ENCODE measurements around the gene PTGDR2. TPM values are rescaled to one million over a fixed set of nuclear protein-coding genes. Genes with fewer than 3 reads are reported as not detected.

Gene PTGDR2
- total RNA-seq, 1 donor from 2014 or later: not detected

DNA sequence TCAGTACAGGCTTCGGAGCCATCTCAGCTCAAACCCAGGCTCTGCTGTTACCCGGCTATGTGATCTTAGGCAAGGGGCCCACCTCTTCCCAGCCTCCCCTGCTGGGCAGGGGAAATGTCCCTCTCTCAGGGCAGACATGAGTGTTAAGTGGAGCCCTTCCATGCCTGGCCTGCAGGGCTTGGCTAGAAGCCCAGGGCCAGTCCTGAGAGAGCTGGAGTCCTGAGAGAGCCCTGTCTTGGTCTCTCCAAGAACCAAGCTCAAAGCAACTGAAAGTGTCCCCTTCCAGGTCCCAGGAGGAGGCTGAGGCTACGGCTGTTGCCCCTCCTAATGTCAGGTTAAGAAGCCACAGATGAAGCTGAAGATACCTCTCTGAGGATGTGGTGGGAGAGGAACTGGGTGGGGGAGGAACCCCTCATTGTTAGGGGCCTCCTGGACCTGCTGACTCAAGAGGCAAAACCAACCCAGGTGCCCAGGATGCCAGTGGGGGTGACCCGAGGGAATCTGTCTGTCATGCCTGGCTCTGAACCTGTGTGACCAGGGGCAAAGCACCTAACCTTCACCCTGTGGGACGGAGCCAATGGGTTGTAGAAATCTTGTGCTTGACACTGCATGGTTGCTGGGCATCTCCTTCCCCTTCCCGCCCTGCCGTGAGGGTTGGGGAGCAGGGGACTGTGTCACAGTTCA lies 15.8 kb upstream of the PTGDR2 start:
- Mint-ChIP-seq H3K4me1 (ENCODE audit: low read depth, unreplicated experiment) (peaks cover 8% of the 10 kb centered on the region), H3K4me3 (ENCODE audit: unreplicated experiment) (no peak overlapping the region), H3K27ac (ENCODE audit: unreplicated experiment) (peak overlapping the region; percentile 41), H3K27me3 (ENCODE audit: low read depth, unreplicated experiment) (peaks cover 6% of the 10 kb centered on the region), H3K36me3 (ENCODE audit: low read depth, unreplicated experiment) (no peaks in the 10 kb centered on the region), H3K9me3 (ENCODE audit: unreplicated experiment) (no peaks in the 10 kb centered on the region)
- FAIRE-seq (no peak), DNase-seq (ENCODE audit: low read depth) (no peak)
- Histone ChIP-seq H3K27ac (ENCODE audit: low read depth, low read length) (no peak overlapping the region), H3K4me3 (ENCODE audit: insufficient read depth, low read depth, low read length) (no peak overlapping the region), H3K36me3 (ENCODE audit: insufficient read depth, low read length) (no peaks in the 10 kb centered on the region), H3K79me2 (ENCODE audit: insufficient read depth, low read length) (no peaks in the 10 kb centered on the region), H3K4me1 (ENCODE audit: insufficient read depth, low read length) (peaks cover 18% of the 10 kb centered on the region), H2AFZ (ENCODE audit: low read depth, low read length) (no peak overlapping the region), H4K20me1 (ENCODE audit: insufficient read depth, low read length) (no peaks in the 10 kb centered on the region), H3K27me3 (ENCODE audit: insufficient read depth, low read length) (peaks cover 3% of the 10 kb centered on the region), H3K4me2 (ENCODE audit: low read length) (no peak overlapping the region), H3K9ac (ENCODE audit: low read length) (no peak overlapping the region), H3K9me3 (ENCODE audit: insufficient read depth, low read depth, low read length) (no peaks in the 10 kb centered on the region)
- TF ChIP-seq CTCF (IDR thresholded peaks at IDR 0.05; ENCODE audit: insufficient read depth, low read depth, low read length) (peak; percentile 7), EZH2 (IDR thresholded peaks at IDR 0.05; ENCODE audit: insufficient read depth, low read length) (no peak)

DNA sequence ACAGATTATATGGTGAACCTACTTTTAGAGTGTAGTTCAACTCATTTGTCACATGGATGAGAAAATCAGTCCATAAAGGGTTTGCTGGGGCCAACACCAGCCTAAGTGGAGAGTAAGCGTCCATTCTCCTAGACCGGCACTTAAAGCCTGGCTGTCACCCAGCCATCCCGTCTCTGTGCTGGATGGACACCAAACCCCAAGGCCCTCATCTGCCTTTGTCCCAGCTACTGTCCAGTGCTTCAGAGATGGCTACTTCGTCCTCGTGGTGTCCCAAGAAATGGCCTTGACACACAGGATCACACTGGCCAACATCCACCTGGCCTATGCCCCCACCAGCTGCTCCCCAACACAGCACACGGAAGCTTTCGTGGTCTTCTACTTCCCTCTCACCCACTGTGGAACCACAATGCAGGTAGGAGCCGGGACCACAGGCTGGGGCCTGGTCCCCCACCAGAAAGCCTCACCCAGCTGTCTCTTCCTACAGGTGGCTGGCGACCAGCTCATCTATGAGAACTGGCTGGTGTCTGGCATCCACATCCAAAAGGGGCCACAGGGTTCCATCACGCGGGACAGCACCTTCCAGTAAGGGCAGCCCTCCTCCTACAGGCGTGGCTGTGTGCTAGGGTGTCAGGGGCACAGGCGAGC lies 15.1 kb upstream of the PTGDR2 start:
- no peak for FAIRE-seq
- Histone ChIP-seq H3K27me3 (ENCODE audit: insufficient read depth, low read length) (peaks cover 3% of the 10 kb centered on the region), H3K79me2 (ENCODE audit: insufficient read depth, low read length) (no peaks in the 10 kb centered on the region), H3K27ac (ENCODE audit: low read depth, low read length) (no peak overlapping the region), H3K4me2 (ENCODE audit: low read length) (no peak overlapping the region), H2AFZ (ENCODE audit: low read depth, low read length) (no peak overlapping the region), H4K20me1 (ENCODE audit: insufficient read depth, low read length) (no peaks in the 10 kb centered on the region), H3K9ac (ENCODE audit: low read length) (no peak overlapping the region), H3K9me3 (ENCODE audit: insufficient read depth, low read depth, low read length) (no peaks in the 10 kb centered on the region), H3K4me1 (ENCODE audit: insufficient read depth, low read length) (peaks cover 18% of the 10 kb centered on the region), H3K4me3 (ENCODE audit: insufficient read depth, low read depth, low read length) (no peak overlapping the region), H3K36me3 (ENCODE audit: insufficient read depth, low read length) (no peaks in the 10 kb centered on the region)
- TF ChIP-seq CTCF (IDR thresholded peaks at IDR 0.05; ENCODE audit: insufficient read depth, low read depth, low read length) (no peak), EZH2 (IDR thresholded peaks at IDR 0.05; ENCODE audit: insufficient read depth, low read length) (no peak)
- Mint-ChIP-seq H3K27me3 (ENCODE audit: low read depth, unreplicated experiment) (peaks cover 6% of the 10 kb centered on the region), H3K36me3 (ENCODE audit: low read depth, unreplicated experiment) (no peaks in the 10 kb centered on the region), H3K9me3 (ENCODE audit: unreplicated experiment) (no peaks in the 10 kb centered on the region), H3K27ac (ENCODE audit: unreplicated experiment) (no peak overlapping the region), H3K4me1 (ENCODE audit: low read depth, unreplicated experiment) (peaks cover 8% of the 10 kb centered on the region), H3K4me3 (ENCODE audit: unreplicated experiment) (no peak overlapping the region)
- no peak for DNase-seq (ENCODE audit: low read depth)

DNA sequence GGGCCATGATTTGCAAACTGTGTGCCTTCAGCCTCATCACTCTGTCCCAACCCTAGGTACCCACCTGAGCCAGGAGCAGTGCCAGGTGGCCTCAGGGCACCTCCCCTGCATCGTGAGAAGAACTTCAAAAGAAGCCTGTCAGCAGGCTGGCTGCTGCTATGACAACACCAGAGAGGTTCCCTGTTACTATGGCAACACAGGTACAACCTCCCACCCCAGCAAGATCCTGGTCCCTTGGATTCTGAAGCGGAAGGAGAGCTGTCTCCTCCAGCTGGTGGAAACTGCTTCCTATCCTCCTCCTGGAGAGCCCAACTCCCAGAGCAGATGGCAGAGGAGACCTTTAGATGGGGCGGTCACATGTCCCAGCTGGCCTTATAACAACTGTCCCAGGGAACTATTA lies 14.5 kb upstream of the PTGDR2 start:
- no peaks in the 10 kb centered on the region for H3K36me3 ChIP-seq (ENCODE audit: insufficient read depth, low read length)
- peaks cover 18% of the 10 kb centered on the region for H3K4me1 ChIP-seq (ENCODE audit: insufficient read depth, low read length)
- no peaks in the 10 kb centered on the region for H3K9me3 ChIP-seq (ENCODE audit: insufficient read depth, low read depth, low read length)
- FAIRE-seq (no peak), DNase-seq (ENCODE audit: low read depth) (no peak)
- H4K20me1 ChIP-seq (ENCODE audit: insufficient read depth, low read length): no peaks in the 10 kb centered on the region
- H2AFZ ChIP-seq (ENCODE audit: low read depth, low read length): no peak overlapping the region
- H3K4me3 Mint-ChIP-seq (ENCODE audit: unreplicated experiment): no peak overlapping the region
- H3K27ac Mint-ChIP-seq (ENCODE audit: unreplicated experiment): no peak overlapping the region
- H3K79me2 ChIP-seq (ENCODE audit: insufficient read depth, low read length): no peaks in the 10 kb centered on the region
- peaks cover 8% of the 10 kb centered on the region for H3K4me1 Mint-ChIP-seq (ENCODE audit: low read depth, unreplicated experiment)
- no peak overlapping the region for H3K27ac ChIP-seq (ENCODE audit: low read depth, low read length)
- peaks cover 8% of the 10 kb centered on the region for H3K27me3 Mint-ChIP-seq (ENCODE audit: low read depth, unreplicated experiment)
- peaks cover 3% of the 10 kb centered on the region for H3K27me3 ChIP-seq (ENCODE audit: insufficient read depth, low read length)
- TF ChIP-seq EZH2 (IDR thresholded peaks at IDR 0.05; ENCODE audit: insufficient read depth, low read length) (no peak), CTCF (IDR thresholded peaks at IDR 0.05; ENCODE audit: insufficient read depth, low read depth, low read length) (no peak)
- no peaks in the 10 kb centered on the region for H3K36me3 Mint-ChIP-seq (ENCODE audit: low read depth, unreplicated experiment)
- H3K4me2 ChIP-seq (ENCODE audit: low read length): no peak overlapping the region
- no peak overlapping the region for H3K9ac ChIP-seq (ENCODE audit: low read length)
- H3K9me3 Mint-ChIP-seq (ENCODE audit: unreplicated experiment): no peaks in the 10 kb centered on the region
- no peak overlapping the region for H3K4me3 ChIP-seq (ENCODE audit: insufficient read depth, low read depth, low read length)
